Posterior cingulate gyrus (tissue), 11 donors: ENCODE data around the gene HOXB5.

Experiments
- DNase-seq, 10 donors: peaks; one replicate each; pipeline versions ENCODE4 v3.0.0 to v3.0.0-alpha.2; 2020 to 2021; ENCODE audit warnings: mixed read lengths in 3 of 10
- intact Hi-C: fragments of 100-400 bp; cut with DNase I; formaldehyde crosslinking; loops from one replicate; pipeline ENCODE4 v1.15.1; 2023

HOXB5 gene

DNA sequence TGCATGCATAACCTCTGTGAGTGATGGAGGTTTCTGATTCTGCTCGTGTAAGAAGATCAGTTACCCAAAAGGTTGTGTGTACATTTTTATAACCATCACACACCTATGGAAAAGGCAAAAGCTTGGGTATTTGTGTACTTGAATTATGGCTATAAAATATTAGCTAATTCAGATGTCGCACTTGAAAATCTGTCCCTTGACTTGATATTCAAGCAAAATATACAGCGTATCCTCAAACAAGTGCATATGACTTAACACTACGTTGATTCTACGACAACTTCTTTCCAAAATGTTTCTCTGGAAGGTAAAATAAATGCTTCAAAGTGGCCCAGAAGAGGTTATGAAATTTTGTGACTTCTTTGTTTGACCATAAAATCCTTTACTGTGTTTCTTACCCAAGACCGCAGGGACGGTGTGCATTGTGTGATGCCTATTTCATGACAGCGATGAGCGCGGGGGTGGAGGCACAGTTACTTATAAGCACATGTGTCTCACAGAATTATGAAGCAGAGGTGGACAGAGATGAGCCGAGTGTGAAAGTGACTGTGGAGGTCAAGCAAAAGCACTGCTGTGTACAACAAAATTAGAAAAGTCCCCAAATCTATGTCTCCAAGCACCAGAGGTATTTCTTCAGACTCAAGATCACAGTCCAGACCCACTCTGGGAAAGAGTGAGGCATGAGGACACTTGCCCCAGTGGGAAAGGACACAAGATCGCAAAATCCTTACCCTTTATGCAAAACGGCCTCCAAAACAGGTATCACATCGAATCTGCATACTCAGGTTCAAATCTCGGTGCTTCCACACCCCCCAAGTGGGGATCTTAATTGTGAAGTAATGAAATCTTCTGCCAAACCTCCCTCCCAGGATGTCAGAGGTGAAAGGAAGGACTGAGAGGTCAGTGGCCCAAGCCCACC is 36.7 kb upstream of the HOXB5 start:
- intact Hi-C loops: no loop called here

DNA sequence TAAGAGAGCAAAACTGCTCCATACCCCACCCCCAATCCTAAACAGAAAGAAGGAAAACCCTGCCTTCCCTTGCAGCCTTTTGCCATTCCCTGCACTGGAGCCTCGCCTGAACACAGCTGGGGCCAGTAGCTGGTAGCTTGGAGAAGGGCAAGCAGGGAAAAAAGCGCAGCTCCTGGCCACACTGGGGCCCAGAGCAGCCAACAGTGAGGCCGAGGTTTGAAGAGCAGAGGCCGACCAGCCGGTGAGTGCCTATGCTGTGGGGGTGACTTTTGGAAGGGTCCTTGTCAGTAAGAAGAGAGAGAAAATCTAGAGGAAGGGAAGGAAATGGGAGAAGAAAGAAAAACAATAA is 35.8 kb upstream of the HOXB5 start:
- intact Hi-C loops: no loop called here
- DNase-seq: peak in 1 of 10 donors; percentile 32

More for the DNA sequence above, 36.7 kb upstream of the HOXB5 start:
- DNase-seq: peak in 1 of 10 donors; percentile 35

GRCh38 chr17:48628649-48629410 is 35.3 kb upstream of the HOXB5 start:
- intact Hi-C loops: no loop called here
- no peak for DNase-seq

- intact Hi-C loops: no loop called here
Observed at GRCh38 chr17:48627623-48628521, 34.3 kb upstream of the HOXB5 start.

GRCh38 chr17:48627118-48627597 is 33.6 kb upstream of the HOXB5 start:
- DNase-seq: no peak
- intact Hi-C loops: no loop called here

More at GRCh38 chr17:48627623-48628521, 34.3 kb upstream of the HOXB5 start:
- DNase-seq: peak in 1 of 10 donors; percentile 52

DNA sequence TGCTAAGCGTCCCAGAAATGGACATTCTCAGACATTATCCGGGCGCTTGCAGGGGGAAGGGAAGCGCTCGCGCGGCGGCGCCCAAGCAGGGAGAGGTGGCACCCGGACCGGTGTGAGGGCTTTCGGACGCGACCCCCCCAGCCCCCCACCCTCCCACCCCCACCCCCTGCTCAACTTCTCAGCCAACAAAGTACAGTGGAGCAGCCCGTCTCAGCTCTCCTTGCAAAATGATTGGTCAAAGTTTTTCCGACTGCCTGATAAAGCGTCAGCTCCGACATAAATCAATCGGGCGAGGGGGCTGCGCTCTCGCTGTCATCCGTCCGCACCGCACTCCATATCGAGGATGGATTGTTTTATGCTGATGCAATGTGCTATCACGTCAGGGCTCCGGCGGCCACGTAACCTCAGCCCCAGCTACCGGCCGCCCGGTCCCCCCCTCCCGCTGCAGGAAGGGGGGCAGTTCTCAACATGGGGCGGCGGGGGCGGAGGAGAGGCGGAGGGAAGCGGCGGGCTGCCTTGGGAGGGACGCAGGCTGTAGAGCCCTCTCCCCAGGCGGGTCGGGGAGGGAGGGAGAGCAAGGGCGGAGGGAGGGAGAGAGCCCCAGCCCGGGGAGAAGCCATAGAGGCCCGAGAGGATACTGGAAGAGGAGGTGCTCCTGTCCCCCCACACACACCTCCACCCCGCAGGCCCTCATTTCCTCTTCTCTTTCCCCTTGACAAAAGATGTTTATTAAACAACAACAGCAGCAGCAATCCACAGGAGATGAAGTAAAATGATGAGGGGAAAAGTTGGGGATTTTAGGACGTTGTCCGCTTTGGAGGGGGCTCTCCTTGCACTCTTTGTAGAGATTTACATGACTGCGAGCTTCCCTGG is 32.9 kb upstream of the HOXB5 start, which contains the start of gene HOXB9:
Gene HOXB9 (minus strand): TSS at position 114 of the 873 bp plus-strand sequence. CDS start 89 bp downstream, at position 25.
- intact Hi-C loops: no loop called here
- DNase-seq: no peak

- intact Hi-C loops: no loop called here
- no peak for DNase-seq
Observed at GRCh38 chr17:48625495-48626244, 32.1 kb upstream of the HOXB5 start.

DNA sequence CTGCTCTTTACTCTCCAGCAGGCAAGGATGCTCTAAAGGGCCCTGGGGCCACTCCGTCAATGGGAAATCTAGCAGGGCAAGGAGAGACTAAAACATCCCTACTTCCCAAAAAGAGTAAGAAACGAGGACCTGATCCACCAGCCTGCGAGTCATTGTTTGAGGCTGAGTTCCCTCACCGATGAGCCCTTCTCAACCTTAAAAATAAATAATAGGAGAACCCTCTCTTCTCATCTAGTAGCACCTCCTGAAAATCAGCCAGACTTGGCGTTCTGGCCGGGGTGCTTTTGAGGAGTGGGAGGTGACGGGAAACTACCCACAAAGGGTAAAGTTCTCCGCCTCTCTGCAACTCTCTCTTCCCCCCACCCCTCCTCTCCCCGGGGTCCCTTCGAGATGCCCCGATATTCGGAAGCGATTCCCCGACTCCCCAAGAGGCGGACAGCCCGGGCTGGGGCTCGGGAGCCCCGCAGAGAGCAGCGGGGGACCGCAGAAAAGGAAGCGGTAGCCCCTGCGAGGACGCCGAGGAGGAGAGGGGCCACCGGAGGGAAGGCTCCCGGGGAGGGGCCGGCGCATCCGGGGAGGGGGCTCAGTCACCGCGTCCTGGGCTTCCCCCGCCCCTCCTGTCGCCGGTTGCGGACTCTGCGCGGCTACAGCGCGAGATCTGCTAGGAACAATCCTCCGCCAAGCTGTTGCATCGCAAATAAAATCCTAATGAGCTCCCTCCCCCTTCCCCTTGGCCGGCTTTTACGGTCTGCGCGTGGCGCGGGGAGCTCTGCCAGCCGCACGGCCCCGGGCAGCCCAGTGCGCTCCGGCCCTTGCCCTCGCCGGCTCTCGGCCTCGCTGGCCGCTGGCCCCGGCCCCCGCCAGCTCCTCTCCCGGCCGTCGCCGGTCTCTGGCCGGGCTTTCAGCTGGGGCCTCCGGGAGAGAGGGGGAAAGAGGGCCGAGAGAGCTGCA is 31.2 kb upstream of the HOXB5 start:
- intact Hi-C loops: no loop called here

DNA sequence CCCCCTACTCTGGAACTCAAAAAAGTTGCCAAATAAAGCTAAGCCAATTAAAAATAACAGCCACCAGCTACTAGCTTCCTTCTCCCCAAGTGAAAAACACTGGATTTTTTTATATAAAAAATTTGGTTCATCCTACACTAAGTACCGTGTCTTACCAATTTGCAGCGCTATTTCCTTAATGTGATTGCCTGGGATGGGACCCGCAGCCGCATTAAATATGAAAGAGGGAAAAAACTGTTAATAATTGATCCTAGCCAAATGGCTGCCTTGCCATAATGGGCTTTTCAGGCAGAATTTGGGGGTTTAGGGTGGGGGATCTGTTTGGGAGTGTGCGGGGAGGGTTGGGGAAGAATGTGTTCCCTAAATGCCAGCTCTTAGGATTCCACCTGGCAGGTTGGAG is 30.5 kb upstream of the HOXB5 start:
- DNase-seq: no peak
- intact Hi-C loops: no loop called here

More for the DNA sequence above, 31.2 kb upstream of the HOXB5 start:
- no peak for DNase-seq

- DNase-seq: no peak
- intact Hi-C loops: no loop called here
Observed at GRCh38 chr17:48623583-48623982, 30.0 kb upstream of the HOXB5 start.

- no peak for DNase-seq
- intact Hi-C loops: no loop called here
Observed at GRCh38 chr17:48622857-48623256, 29.3 kb upstream of the HOXB5 start.

DNA sequence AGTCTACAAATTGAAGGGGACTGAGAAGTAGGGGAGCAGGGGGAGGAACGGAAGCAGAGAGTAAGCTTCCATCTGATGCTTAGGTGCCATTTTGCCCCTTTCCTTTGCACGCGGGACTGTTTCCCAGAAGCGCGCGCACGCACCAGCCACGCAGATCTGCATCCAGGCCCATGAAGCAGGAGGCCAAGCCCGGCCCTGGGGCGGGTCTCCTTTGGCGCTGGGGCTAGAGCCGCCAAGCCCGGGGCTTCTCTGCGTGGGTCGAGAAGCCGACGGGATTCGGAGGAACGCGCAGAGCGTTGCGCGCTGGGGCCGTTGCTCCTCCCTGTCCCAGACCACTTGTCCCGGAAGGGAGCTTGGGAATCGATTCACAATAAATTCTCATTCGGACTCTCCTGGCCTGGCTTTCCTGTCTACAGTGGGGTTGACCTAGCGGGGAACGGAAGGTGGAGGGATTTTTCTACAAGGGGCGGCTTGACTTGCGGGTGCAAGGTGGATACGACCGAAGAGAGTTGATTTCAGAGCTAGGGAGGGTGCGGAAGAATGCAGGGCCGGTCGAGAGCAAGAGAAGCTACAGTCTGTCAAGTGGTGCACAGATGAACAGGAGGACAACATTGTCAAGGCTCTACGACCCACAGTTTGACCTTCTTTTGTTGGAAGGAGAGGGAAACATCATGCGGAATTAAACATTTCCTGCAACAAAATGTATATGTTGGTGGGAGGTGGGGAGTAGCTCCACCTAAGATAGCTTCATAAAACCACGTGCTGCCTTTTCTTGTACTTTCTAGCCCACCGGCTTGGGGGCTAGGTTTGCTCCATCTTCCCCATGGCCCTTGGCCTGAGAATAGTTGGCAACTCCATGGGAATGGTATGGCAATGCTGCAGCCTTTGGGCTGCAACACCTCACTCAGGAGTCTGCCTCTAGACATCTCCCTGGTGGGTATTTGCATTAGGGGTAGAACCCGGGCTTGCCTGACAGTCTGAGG is 28.1 kb upstream of the HOXB5 start:
- no peak for DNase-seq
- intact Hi-C loops: no loop called here

- no peak for DNase-seq
- intact Hi-C loops: no loop called here
Observed at GRCh38 chr17:48620461-48621139, 27.0 kb upstream of the HOXB5 start.

DNA sequence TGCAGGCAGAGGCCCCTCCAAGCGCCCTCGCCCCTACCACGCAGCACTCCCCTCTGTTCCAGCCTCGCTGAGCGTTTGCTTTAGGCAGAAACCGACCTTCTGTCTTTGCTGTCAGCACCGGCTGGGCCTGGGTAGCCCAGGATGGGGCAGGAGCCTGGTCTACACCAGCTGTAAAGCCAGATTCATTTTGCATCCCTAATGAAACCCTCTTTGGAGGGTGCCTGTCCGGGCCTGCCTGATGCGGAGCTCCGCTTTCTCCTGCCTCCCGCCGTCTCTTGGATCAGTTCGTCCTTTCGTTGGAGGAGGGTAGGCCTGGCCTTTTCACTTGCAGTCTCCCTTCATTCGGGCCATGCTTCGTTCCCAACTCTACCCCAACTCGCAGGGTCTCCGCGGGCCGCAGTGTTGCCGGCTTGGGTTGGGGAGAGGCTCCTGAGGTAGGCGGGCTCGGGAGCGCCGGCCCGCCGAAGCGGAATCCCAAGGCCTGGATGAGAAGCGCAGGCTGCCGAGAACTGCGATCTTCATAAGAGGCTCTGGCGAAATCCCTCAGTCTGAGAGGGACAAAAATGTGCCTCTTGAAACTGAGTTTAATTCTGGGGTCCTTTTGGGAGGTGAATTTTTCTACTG is 26.4 kb upstream of the HOXB5 start:
- peak in 1 of 10 donors; percentile 52 for DNase-seq
- intact Hi-C loops: loop anchor here (5.0 to 10.0 kb wide), 2 partner anchors 268 to 375 kb away; partner anchors contain the start of gene IGF2BP1
